ENCODE data around the gene AJM1.

DNA sequence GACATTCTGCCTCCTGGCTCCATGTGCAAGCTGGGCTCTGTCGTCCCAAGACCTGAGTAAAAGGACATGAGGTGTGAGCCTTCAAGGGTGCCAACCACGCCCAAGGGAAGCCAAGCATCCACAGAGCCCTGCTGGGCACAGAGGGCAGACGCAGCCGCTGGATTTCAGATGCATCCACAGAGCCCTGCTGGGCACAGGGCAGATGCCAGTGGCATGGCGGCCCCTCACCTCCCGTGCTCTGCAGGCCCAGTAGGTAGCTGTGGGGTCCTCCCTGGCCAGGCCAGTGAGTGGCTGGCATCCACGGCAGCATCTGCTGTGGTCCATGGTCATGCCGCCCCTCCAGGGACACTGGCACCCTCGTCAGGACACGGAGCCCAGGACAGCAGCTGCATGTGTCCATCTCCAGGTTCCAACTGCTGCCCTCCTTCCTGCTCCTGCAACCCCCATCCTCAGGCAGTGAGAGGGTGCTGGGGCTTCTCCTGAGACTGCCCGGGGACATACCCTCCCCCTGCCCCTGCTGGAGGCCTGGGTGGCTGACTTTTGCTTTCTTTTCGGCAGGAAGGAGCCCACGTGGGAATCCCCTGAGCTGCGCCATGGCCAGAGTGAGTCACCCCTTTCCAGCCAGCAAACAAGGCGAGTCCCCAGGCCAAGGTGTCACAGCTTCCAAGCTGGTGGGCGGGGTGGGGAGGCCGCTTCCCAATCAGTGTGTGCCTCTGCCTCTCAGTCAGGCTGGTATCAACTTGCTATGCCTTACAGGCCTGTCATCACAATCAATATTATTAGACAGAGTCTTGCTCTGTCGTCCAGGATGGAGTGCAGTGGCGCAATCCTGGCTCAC, 40.0 kb downstream of the AJM1 start:
- TF ChIP-seq TCF7L2 (IDR thresholded peaks at IDR 0.05; ENCODE audit: low read depth, low read length) (no peak), SIN3A (IDR thresholded peaks at IDR 0.05; ENCODE audit: borderline replicate concordance, insufficient read depth, low read depth, low read length) (no peak), REST (IDR thresholded peaks at IDR 0.05; ENCODE audit: insufficient read depth in 1 of 2, low read depth in 2 of 2, low read length in 1 of 2) (no peak)
- TF ChIP-seq, protein P1, sequence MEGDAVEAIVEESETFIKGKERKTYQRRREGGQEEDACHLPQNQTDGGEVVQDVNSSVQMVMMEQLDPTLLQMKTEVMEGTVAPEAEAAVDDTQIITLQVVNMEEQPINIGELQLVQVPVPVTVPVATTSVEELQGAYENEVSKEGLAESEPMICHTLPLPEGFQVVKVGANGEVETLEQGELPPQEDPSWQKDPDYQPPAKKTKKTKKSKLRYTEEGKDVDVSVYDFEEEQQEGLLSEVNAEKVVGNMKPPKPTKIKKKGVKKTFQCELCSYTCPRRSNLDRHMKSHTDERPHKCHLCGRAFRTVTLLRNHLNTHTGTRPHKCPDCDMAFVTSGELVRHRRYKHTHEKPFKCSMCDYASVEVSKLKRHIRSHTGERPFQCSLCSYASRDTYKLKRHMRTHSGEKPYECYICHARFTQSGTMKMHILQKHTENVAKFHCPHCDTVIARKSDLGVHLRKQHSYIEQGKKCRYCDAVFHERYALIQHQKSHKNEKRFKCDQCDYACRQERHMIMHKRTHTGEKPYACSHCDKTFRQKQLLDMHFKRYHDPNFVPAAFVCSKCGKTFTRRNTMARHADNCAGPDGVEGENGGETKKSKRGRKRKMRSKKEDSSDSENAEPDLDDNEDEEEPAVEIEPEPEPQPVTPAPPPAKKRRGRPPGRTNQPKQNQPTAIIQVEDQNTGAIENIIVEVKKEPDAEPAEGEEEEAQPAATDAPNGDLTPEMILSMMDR (IDR thresholded peaks at IDR 0.05), result no peak

Measured in Panc1 (cell line).